Measurements from ENCODE around the gene IKZF1.
A peak's percentile ranks its signal among the peaks of the same experiment; 100 is the strongest.

Gene IKZF1

DNA sequence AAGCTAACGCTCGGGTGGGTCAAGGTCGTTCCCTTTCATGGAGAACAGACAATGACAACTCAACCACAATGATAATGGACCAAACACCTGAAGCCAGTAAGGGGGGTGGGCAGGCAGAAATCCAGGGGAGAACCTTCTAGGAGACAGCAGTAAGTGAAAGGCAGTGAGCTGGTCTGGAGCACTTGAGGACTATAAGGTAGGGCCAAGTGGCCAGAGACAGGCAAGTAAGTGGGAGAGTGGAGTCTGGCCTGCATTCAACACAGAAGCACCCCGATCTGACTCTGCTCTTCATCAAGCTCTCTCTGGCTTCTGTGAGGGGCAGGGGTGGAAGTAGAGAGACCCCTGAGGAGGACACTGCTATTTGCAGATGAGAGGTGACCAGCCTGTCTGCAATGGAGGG, 7.7 kb upstream of the IKZF1 start:
- no peak for DNase-seq
- no peaks in the 10 kb centered on the region for H3K4me1 ChIP-seq (ENCODE audit: control insufficient read depth in 1 of 2, insufficient read depth in 2 of 2, low read length in 2 of 2)
- no peaks in the 10 kb centered on the region for H3K27me3 ChIP-seq (ENCODE audit: insufficient read depth, low read length)
- H3K36me3 ChIP-seq (ENCODE audit: control insufficient read depth in 1 of 2, insufficient read depth in 2 of 2, low read length in 2 of 2): no peaks in the 10 kb centered on the region
- H3K14ac ChIP-seq (ENCODE audit: low read length): no peak overlapping the region
- H3K18ac ChIP-seq (ENCODE audit: low read length): no peak overlapping the region
- H4K8ac ChIP-seq (ENCODE audit: low read depth, low read length): no peak overlapping the region
- no peaks in the 10 kb centered on the region for H3K79me2 ChIP-seq (ENCODE audit: control insufficient read depth, insufficient read depth, low read length, poor library complexity)
- H2AK5ac ChIP-seq (ENCODE audit: low read length): no peak overlapping the region
- no peak overlapping the region for H3K4me2 ChIP-seq (ENCODE audit: low read length)
- H4K12ac ChIP-seq (ENCODE audit: low read depth, low read length): no peak overlapping the region
- H3K9ac ChIP-seq (ENCODE audit: low read length): no peak overlapping the region
- H2BK5ac ChIP-seq (ENCODE audit: low read depth, low read length, poor library complexity): no peak overlapping the region
- H2BK120ac ChIP-seq (ENCODE audit: insufficient read depth, low read length, poor library complexity): no peak overlapping the region
- no peak overlapping the region for H3K27ac ChIP-seq (ENCODE audit: low read depth, low read length)
- H4K91ac ChIP-seq (ENCODE audit: low read depth, low read length): no peak overlapping the region
- no peak overlapping the region for H2BK12ac ChIP-seq (ENCODE audit: low read length)
- H3K23ac ChIP-seq (ENCODE audit: low read length): no peak overlapping the region
- no peak overlapping the region for H2AFZ ChIP-seq (ENCODE audit: insufficient read depth, low read length, poor library complexity)
- no peak overlapping the region for H3K4ac ChIP-seq (ENCODE audit: low read depth, low read length)
- WGBS (ENCODE audit: extremely low coverage, insufficient coverage, insufficient read length): no CpG with 5 or more reads among the region's 4 CpGs
- H3K79me1 ChIP-seq (ENCODE audit: low read length): no peaks in the 10 kb centered on the region
- no peaks in the 10 kb centered on the region for H3K9me3 ChIP-seq (ENCODE audit: insufficient read depth, low read depth, low read length)
- no peak overlapping the region for H3K4me3 ChIP-seq (ENCODE audit: low read depth, low read length)

DNA sequence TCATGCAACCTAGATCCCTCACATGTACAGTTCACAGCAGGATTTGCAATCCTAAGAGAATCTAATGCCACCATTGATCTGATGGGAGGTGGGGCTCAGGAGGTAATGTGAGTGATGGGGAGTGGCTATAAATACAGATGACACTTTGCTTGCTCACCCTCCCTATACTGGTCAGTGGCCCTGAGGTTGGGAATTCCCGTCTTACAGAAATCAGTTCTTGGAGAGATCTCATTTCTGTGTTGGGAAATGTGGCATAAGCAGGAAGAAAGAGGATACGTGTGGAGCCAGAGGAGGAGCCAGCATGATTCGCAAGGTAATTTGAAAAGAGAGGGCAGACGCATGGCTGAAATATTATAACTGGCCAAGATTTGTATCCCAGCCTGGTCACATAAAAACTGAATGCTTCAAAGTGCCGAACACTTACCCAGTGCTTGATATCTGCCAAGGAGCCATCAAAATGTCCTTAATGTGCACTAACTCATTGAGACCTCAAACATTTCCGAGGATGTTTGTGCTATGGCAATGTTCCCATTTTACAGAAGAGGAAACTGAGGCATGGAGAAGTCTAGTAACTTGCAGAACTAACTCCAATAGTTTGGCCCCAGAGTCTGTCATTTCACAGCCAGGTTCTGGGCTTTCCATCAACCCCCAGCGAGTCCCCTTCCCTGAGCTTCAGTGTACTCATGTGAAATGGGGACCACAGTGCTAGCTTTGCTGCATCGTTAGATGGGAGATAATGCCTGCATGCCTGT, 5.5 kb upstream of the IKZF1 start:
- Histone ChIP-seq H3K79me2 (ENCODE audit: control insufficient read depth, insufficient read depth, low read length, poor library complexity) (no peaks in the 10 kb centered on the region), H2BK5ac (ENCODE audit: low read depth, low read length, poor library complexity) (no peak overlapping the region), H4K91ac (ENCODE audit: low read depth, low read length) (no peak overlapping the region), H3K9ac (ENCODE audit: low read length) (no peak overlapping the region), H3K4me2 (ENCODE audit: low read length) (no peak overlapping the region), H3K9me3 (ENCODE audit: insufficient read depth, low read depth, low read length) (no peaks in the 10 kb centered on the region), H3K27ac (ENCODE audit: low read depth, low read length) (no peak overlapping the region), H3K36me3 (ENCODE audit: control insufficient read depth in 1 of 2, insufficient read depth in 2 of 2, low read length in 2 of 2) (no peaks in the 10 kb centered on the region), H3K23ac (ENCODE audit: low read length) (no peak overlapping the region), H3K4ac (ENCODE audit: low read depth, low read length) (no peak overlapping the region), H4K8ac (ENCODE audit: low read depth, low read length) (no peak overlapping the region), H2BK12ac (ENCODE audit: low read length) (no peak overlapping the region), H3K4me1 (ENCODE audit: control insufficient read depth in 1 of 2, insufficient read depth in 2 of 2, low read length in 2 of 2) (peaks cover 0 to 4% of the 10 kb centered on the region in 2 experiments), H3K27me3 (ENCODE audit: insufficient read depth, low read length) (peaks cover 15% of the 10 kb centered on the region), H3K18ac (ENCODE audit: low read length) (no peak overlapping the region), H2AFZ (ENCODE audit: insufficient read depth, low read length, poor library complexity) (no peak overlapping the region), H2AK5ac (ENCODE audit: low read length) (no peak overlapping the region), H4K12ac (ENCODE audit: low read depth, low read length) (no peak overlapping the region), H3K79me1 (ENCODE audit: low read length) (no peaks in the 10 kb centered on the region), H2BK120ac (ENCODE audit: insufficient read depth, low read length, poor library complexity) (no peak overlapping the region), H3K4me3 (ENCODE audit: low read depth, low read length) (no peak overlapping the region), H3K14ac (ENCODE audit: low read length) (no peak overlapping the region)
- DNase-seq: no peak
- WGBS (ENCODE audit: extremely low coverage, insufficient coverage, insufficient read length): no CpG with 5 or more reads among the region's 8 CpGs

DNA sequence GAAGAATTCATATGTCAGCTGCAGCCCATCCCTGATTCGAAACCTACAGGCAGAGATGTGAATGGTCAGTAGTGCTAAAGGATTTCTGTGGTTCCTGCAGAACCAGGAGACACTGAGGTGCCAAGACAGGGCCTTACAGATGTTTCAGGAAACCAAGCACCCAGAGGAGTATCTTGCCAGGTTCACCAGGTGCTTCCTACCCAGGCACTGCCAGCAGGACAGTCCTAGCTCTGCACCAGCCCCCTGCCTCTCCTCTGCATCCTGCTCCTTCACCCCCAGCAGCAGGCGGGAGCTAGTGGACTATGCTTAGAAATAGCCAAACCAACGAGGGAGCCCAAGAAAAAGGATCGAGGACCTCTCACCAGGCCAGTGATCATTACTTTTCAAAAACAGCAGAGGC, 4.2 kb upstream of the IKZF1 start:
- Histone ChIP-seq H3K79me1 (ENCODE audit: low read length) (no peaks in the 10 kb centered on the region), H2AFZ (ENCODE audit: insufficient read depth, low read length, poor library complexity) (no peak overlapping the region), H3K4me3 (ENCODE audit: low read depth, low read length) (no peak overlapping the region), H3K9me3 (ENCODE audit: insufficient read depth, low read depth, low read length) (no peaks in the 10 kb centered on the region), H4K12ac (ENCODE audit: low read depth, low read length) (no peak overlapping the region), H2BK5ac (ENCODE audit: low read depth, low read length, poor library complexity) (no peak overlapping the region), H3K27ac (ENCODE audit: low read depth, low read length) (no peak overlapping the region), H2BK120ac (ENCODE audit: insufficient read depth, low read length, poor library complexity) (no peak overlapping the region), H3K18ac (ENCODE audit: low read length) (no peak overlapping the region), H3K79me2 (ENCODE audit: control insufficient read depth, insufficient read depth, low read length, poor library complexity) (no peaks in the 10 kb centered on the region), H3K23ac (ENCODE audit: low read length) (no peak overlapping the region), H3K27me3 (ENCODE audit: insufficient read depth, low read length) (peaks cover 26% of the 10 kb centered on the region), H3K14ac (ENCODE audit: low read length) (no peak overlapping the region), H3K4ac (ENCODE audit: low read depth, low read length) (no peak overlapping the region), H4K91ac (ENCODE audit: low read depth, low read length) (no peak overlapping the region), H3K4me2 (ENCODE audit: low read length) (no peak overlapping the region), H3K4me1 (ENCODE audit: control insufficient read depth in 1 of 2, insufficient read depth in 2 of 2, low read length in 2 of 2) (peaks cover 0 to 8% of the 10 kb centered on the region in 2 experiments), H3K9ac (ENCODE audit: low read length) (no peak overlapping the region), H2AK5ac (ENCODE audit: low read length) (no peak overlapping the region), H2BK12ac (ENCODE audit: low read length) (no peak overlapping the region), H4K8ac (ENCODE audit: low read depth, low read length) (no peak overlapping the region), H3K36me3 (ENCODE audit: control insufficient read depth in 1 of 2, insufficient read depth in 2 of 2, low read length in 2 of 2) (no peaks in the 10 kb centered on the region)
- WGBS (ENCODE audit: extremely low coverage, insufficient coverage, insufficient read length): no CpG with 5 or more reads among the region's 4 CpGs
- DNase-seq: no peak

DNA sequence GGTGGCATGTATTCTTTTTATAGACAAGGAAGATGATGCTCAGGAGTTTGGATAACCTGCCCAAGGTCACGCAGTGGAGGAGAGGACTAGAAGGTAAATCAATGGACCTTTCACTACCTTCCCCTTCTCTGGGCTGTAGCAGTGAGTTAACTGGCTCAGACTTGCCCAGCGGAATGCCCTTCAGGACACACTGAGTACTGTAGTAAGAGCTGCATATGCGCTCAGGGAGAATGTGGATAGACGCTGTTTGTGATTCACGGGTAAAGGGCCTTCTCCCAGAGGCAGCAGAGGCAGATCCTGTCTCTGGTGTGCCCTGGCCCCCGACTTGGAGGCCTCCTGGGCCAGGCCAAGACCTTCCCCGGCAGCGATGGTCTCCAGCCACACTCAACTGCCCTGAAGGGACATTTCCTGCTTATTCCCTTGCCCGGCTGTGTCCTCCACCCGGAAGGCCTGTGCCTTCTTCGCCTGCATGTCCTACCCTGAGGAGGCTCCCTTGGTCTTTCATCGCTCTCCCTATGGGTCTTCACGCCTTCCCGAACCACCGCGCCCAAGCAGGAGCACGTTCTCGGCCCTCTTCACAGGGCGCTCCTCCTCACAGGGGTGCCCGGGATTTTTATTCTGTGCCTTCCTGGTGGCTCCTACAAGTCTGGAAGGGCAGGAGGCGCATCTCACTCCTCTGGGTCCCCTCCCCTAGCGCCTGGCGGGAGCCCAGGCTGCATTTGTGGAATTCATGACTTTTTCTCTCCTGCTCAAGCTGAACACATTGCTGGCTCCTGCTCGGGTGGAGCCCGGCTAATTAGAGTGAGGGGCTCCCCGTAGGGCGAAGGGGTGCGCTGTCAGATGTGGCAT, 1.8 kb upstream of the IKZF1 start:
- peaks cover 0 to 8% of the 10 kb centered on the region in 2 experiments for H3K4me1 ChIP-seq (ENCODE audit: control insufficient read depth in 1 of 2, insufficient read depth in 2 of 2, low read length in 2 of 2)
- no CpG with 5 or more reads among the region's 28 CpGs for WGBS (ENCODE audit: extremely low coverage, insufficient coverage, insufficient read length)
- H3K79me2 ChIP-seq (ENCODE audit: control insufficient read depth, insufficient read depth, low read length, poor library complexity): no peaks in the 10 kb centered on the region
- no peak overlapping the region for H2BK5ac ChIP-seq (ENCODE audit: low read depth, low read length, poor library complexity)
- H4K12ac ChIP-seq (ENCODE audit: low read depth, low read length): no peak overlapping the region
- no peaks in the 10 kb centered on the region for H3K9me3 ChIP-seq (ENCODE audit: insufficient read depth, low read depth, low read length)
- H3K36me3 ChIP-seq (ENCODE audit: control insufficient read depth in 1 of 2, insufficient read depth in 2 of 2, low read length in 2 of 2): no peaks in the 10 kb centered on the region
- no peak overlapping the region for H4K91ac ChIP-seq (ENCODE audit: low read depth, low read length)
- H2BK120ac ChIP-seq (ENCODE audit: insufficient read depth, low read length, poor library complexity): no peak overlapping the region
- H3K4ac ChIP-seq (ENCODE audit: low read depth, low read length): no peak overlapping the region
- no peak overlapping the region for H3K23ac ChIP-seq (ENCODE audit: low read length)
- H3K27ac ChIP-seq (ENCODE audit: low read depth, low read length): no peak overlapping the region
- H3K4me3 ChIP-seq (ENCODE audit: low read depth, low read length): no peak overlapping the region
- H3K27me3 ChIP-seq (ENCODE audit: insufficient read depth, low read length): peaks cover 29% of the 10 kb centered on the region
- H2AK5ac ChIP-seq (ENCODE audit: low read length): no peak overlapping the region
- H3K79me1 ChIP-seq (ENCODE audit: low read length): no peaks in the 10 kb centered on the region
- H3K9ac ChIP-seq (ENCODE audit: low read length): no peak overlapping the region
- H3K14ac ChIP-seq (ENCODE audit: low read length): no peak overlapping the region
- H2BK12ac ChIP-seq (ENCODE audit: low read length): no peak overlapping the region
- H3K18ac ChIP-seq (ENCODE audit: low read length): no peak overlapping the region
- no peak overlapping the region for H2AFZ ChIP-seq (ENCODE audit: insufficient read depth, low read length, poor library complexity)
- no peak overlapping the region for H3K4me2 ChIP-seq (ENCODE audit: low read length)
- peak in 1 of 2 donors; percentile 13 for DNase-seq
- H4K8ac ChIP-seq (ENCODE audit: low read depth, low read length): no peak overlapping the region

Measured in trophoblast cell (in vitro differentiated cells and primary cell).